GM08714 (cell line): ENCODE data around the gene CALHM1.
"Not testable (repeated sequence)": the region's sequence is repeated elsewhere in the genome, so short reads cannot be mapped to it uniquely, and the experiment has no call there.

ENCODE experiments used
- H3K4me3 ChIP-seq: fragments of 200-500 bp; sonication (Bioruptor generic); 2 replicates; pipeline ENCODE4 v1.5.1; 2014; ENCODE audit warnings: mild to moderate bottlenecking, low read length, inconsistent platforms
- ZNF274 ChIP-seq: IDR thresholded peaks from 2 replicates; pipeline ENCODE4 v1.6.1; 2012; ENCODE audit warnings: mild to moderate bottlenecking, low read depth, low read length

Gene CALHM1

DNA sequence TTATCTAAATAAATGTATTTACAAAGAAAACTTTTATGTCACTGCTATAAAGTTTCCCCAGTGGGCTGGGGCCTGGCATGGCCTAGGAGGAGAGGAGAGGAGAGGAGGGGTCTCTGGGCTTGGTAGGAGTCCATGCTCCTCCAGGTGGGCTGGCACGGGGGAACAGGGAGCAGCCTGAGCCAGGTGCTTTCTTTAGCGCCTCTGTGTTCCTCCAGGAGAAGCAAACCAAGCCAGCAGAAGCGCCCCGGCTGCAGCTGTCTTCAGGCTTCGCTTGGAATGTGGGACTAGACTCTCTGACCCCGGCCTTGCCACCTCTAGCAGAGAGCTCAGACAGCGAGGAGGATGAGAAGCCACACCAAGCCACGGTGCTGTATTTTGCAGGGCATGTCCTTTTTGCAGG is 17.1 kb downstream of the CALHM1 start:
- H3K4me3 ChIP-seq, result no peak overlapping the region
- TF ChIP-seq ZNF274, result no peak

DNA sequence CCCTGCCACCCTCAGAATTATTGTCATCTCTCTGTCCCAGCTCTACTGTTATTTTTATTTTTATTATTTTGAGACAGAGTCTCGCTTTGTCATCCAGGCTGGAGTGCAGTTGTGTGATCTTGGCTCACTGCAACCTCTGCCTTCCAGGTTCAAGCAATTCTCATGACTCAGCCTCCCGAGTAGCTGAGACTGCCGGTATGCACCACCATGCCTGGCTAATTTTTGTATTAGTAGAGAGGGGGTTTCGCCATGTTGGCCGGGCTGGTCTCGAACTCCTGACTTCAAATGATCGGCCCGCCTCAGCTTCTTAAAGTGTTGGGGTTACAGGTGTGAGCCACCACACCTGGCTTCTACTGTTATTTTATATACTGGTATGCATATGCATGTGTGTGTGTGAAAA is 17.5 kb downstream of the CALHM1 start:
- TF ChIP-seq ZNF274, result no peak

GRCh38 chr10:103440416-103440815 is 18.3 kb downstream of the CALHM1 start:
- no peak for TF ChIP-seq ZNF274
- H3K4me3 ChIP-seq, result no peak overlapping the region

More for the DNA sequence above, 17.5 kb downstream of the CALHM1 start:
- H3K4me3 ChIP-seq, result no peak overlapping the region

- no peak overlapping the region for H3K4me3 ChIP-seq
- no peak for TF ChIP-seq ZNF274
Measured at GRCh38 chr10:103439776-103440175, 18.9 kb downstream of the CALHM1 start.

GRCh38 chr10:103433858-103434257 is 24.8 kb downstream of the CALHM1 start:
- no peak for TF ChIP-seq ZNF274
- no peak overlapping the region for H3K4me3 ChIP-seq

- no peak overlapping the region for H3K4me3 ChIP-seq
- no peak for TF ChIP-seq ZNF274
Measured at GRCh38 chr10:103431902-103432301, 26.8 kb downstream of the CALHM1 start.

GRCh38 chr10:103429647-103430046 is 29.1 kb downstream of the CALHM1 start:
- no peak overlapping the region for H3K4me3 ChIP-seq
- TF ChIP-seq ZNF274, result no peak

- no peak for TF ChIP-seq ZNF274
- H3K4me3 ChIP-seq, result no peak overlapping the region
Measured at GRCh38 chr10:103428989-103429643, 29.6 kb downstream of the CALHM1 start.

- no peak for TF ChIP-seq ZNF274
- no peak overlapping the region for H3K4me3 ChIP-seq
Measured at GRCh38 chr10:103427866-103428265, 30.8 kb downstream of the CALHM1 start.

GRCh38 chr10:103423748-103424147 is 35.0 kb downstream of the CALHM1 start:
- TF ChIP-seq ZNF274, result no peak
- no peak overlapping the region for H3K4me3 ChIP-seq

- no peak for TF ChIP-seq ZNF274
- H3K4me3 ChIP-seq, result no peak overlapping the region
Measured at GRCh38 chr10:103419101-103419500, 39.6 kb downstream of the CALHM1 start.

DNA sequence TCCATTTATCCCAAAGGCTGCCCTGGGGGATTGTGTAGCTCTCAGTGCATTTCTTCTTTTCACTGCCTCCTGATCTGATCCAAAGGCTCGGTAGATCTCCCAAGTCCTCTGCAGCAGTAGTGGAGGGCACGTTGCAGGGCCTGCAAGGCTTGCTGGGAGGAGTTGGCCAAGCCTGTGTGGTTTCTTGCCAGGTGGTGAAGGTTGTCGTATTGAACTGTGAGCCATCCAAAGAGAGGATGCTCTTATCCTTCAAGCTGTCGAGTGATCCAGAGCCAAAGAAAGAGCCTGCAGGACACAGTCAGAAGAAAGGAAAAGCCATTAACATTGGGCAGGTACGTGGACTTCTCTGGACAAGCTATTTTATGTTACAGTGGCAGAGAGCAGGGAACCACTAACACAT is 41.1 kb downstream of the CALHM1 start:
- TF ChIP-seq ZNF274, result no peak

GRCh38 chr10:103417148-103417469 is 41.6 kb downstream of the CALHM1 start:
- H3K4me3 ChIP-seq, result not testable (repeated sequence)

More for the DNA sequence above, 41.1 kb downstream of the CALHM1 start:
- no peak overlapping the region for H3K4me3 ChIP-seq

- no peak for TF ChIP-seq ZNF274
- H3K4me3 ChIP-seq, result no peak overlapping the region
Measured at GRCh38 chr10:103416436-103417147, 42.1 kb downstream of the CALHM1 start.

DNA sequence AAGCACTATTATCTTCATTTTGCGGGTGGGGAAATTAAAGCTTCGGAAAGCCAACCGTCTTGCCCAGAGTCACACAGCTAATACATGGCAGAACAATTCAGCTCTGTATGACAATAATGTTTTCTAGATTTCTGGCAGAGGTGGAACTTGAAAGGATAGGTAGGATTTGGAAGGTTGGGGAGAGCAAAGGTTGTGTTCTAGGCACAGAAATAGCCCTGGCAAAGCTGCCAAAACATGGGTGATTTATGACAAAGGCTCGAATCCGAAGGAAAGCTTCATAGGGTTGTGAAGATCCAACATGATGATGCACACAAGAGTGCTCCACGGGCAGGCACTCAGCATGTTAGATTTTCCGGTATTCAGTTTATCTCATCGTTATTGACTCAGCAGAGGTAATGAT is 43.1 kb downstream of the CALHM1 start:
- no peak overlapping the region for H3K4me3 ChIP-seq
- TF ChIP-seq ZNF274, result no peak

- H3K4me3 ChIP-seq, result no peak overlapping the region
- no peak for TF ChIP-seq ZNF274
Measured at GRCh38 chr10:103413564-103413963, 45.1 kb downstream of the CALHM1 start.
